Hepatocyte (in vitro differentiated cells): ENCODE data around the gene ADAP1. TPM values are rescaled to one million over a fixed set of nuclear protein-coding genes. Genes with fewer than 3 reads are reported as not detected.

Experiments used
- DNase-seq: peaks from one replicate; pipeline ENCODE4 v3.0.0-alpha.2; 2016; ENCODE audit warnings: low spot score
- H2AFZ ChIP-seq: fragments of 200-600 bp; sonication (generic); 2 replicates; pipeline ENCODE4 v1.6.0; 2016; ENCODE audit warnings: antibody characterized with exemption, mild to moderate bottlenecking
- H3K27ac ChIP-seq: fragments of 200-600 bp; sonication (generic); 2 replicates; pipeline ENCODE4 v1.5.1; 2016; ENCODE audit warnings: mild to moderate bottlenecking
- H3K27me3 ChIP-seq: fragments of 200-600 bp; sonication (generic); 2 replicates; pipeline ENCODE4 v1.6.1; 2016
- H3K36me3 ChIP-seq: fragments of 200-600 bp; sonication (generic); replicated peaks from 2 replicates; pipeline ENCODE4 v1.5.1; 2016; ENCODE audit warnings: low read depth; ENCODE audit not compliant: insufficient read depth
- H3K4me1 ChIP-seq: fragments of 200-600 bp; sonication (generic); 2 replicates; pipeline ENCODE4 v1.5.1; 2016; ENCODE audit warnings: mild to moderate bottlenecking, moderate library complexity; ENCODE audit not compliant: insufficient read depth
- H3K4me2 ChIP-seq: fragments of 200-600 bp; sonication (generic); 2 replicates; pipeline ENCODE4 v1.6.0; 2016
- H3K4me3 ChIP-seq: fragments of 200-600 bp; sonication (generic); 2 replicates; pipeline ENCODE4 v1.5.1; 2016; ENCODE audit warnings: mild to moderate bottlenecking
- H3K79me2 ChIP-seq: fragments of 200-600 bp; sonication (generic); 2 replicates; pipeline ENCODE4 v1.6.0; 2017; ENCODE audit warnings: mild to moderate bottlenecking
- H3K9me2 ChIP-seq: fragments of 200-600 bp; sonication (generic); replicated peaks from 2 replicates; pipeline ENCODE4 v1.6.0; 2017; ENCODE audit warnings: mild to moderate bottlenecking; ENCODE audit not compliant: insufficient read depth
- H3K9me3 ChIP-seq: fragments of 200-600 bp; sonication (generic); 2 replicates; pipeline ENCODE4 v1.5.1; 2016; ENCODE audit warnings: low read depth, mild to moderate bottlenecking
- H4K20me1 ChIP-seq: fragments of 200-600 bp; sonication (generic); 2 replicates; pipeline ENCODE4 v1.6.0; 2016; ENCODE audit warnings: mild to moderate bottlenecking; ENCODE audit not compliant: insufficient read depth, poor library complexity, severe bottlenecking
- CTCF ChIP-seq: fragments of 200-600 bp; sonication (generic); IDR thresholded peaks from 2 replicates; pipeline ENCODE4 v1.5.1; 2016; ENCODE audit warnings: antibody characterized with exemption, mild to moderate bottlenecking; ENCODE audit not compliant: poor library complexity
- EZH2 ChIP-seq: fragments of 200-600 bp; sonication (generic); IDR thresholded peaks from 2 replicates; pipeline ENCODE4 v1.6.1; 2016; ENCODE audit warnings: antibody characterized with exemption, mild to moderate bottlenecking, borderline replicate concordance
- EZH2phosphoT487 ChIP-seq: fragments of 200-600 bp; sonication (generic); IDR thresholded peaks from one replicate; pipeline ENCODE4 v1.6.1; 2018; ENCODE audit warnings: antibody characterized with exemption, mild to moderate bottlenecking, low read depth, moderate library complexity; ENCODE audit not compliant: unreplicated experiment, severe bottlenecking
- WGBS: methylation state at CpG from one replicate; pipeline ENCODE4 v1.1.6; 2016; ENCODE audit warnings: low lambda C conversion rate; ENCODE audit errors: missing lambda C conversion rate; 5-methylcytosine and 5-hydroxymethylcytosine counted together
- polyA plus RNA-seq: library from polyadenylated mRNA; unstranded; fragments of >200 nt; fragmentation: Nextera tagmentation; extraction: Ambion mirVana; gene quantifications from 2 replicates; pipeline ENCODE4 v1.2.1, GENCODE V29; 2016
- total RNA-seq: library from RNA; depleted of rRNA; stranded (reverse); fragments of >200 nt; gene quantifications from 2 replicates; pipeline ENCODE4 v1.2.3, GENCODE V29; 2014

Gene ADAP1
- total and polyA plus RNA-seq, 2 experiments from 2014 or later: 25.6 to 35.7 TPM

- WGBS: 93% methylated on average over 10 of the region's 10 CpGs
- Histone ChIP-seq H3K36me3 (no peaks in the 10 kb centered on the region), H3K4me2 (no peak overlapping the region), H3K79me2 (peaks cover 2% of the 10 kb centered on the region), H3K4me1 (peaks cover 3% of the 10 kb centered on the region), H3K9me2 (no peaks in the 10 kb centered on the region), H3K4me3 (no peak overlapping the region), H4K20me1 (no peaks in the 10 kb centered on the region), H3K9me3 (no peaks in the 10 kb centered on the region), H3K27me3 (peaks cover 7% of the 10 kb centered on the region), H2AFZ (no peak overlapping the region), H3K27ac (no peak overlapping the region)
- TF ChIP-seq CTCF: no peak
- DNase-seq: no peak
These were observed 1.6 kb upstream of the ADAP1 start for GRCh38 chr7:956031-956430.

GRCh38 chr7:953547-954327 is 743 bp downstream of the ADAP1 start:
- Histone ChIP-seq H3K79me2 (peaks cover 2% of the 10 kb centered on the region), H3K4me3 (peak overlapping the region; percentile 38), H3K27me3 (peaks cover 7% of the 10 kb centered on the region), H3K36me3 (no peaks in the 10 kb centered on the region), H3K4me1 (no peaks in the 10 kb centered on the region), H3K4me2 (peak overlapping the region; percentile 94), H2AFZ (no peak overlapping the region), H3K9me3 (no peaks in the 10 kb centered on the region), H4K20me1 (no peaks in the 10 kb centered on the region), H3K9me2 (no peaks in the 10 kb centered on the region), H3K27ac (peak overlapping the region; percentile 70)
- WGBS: 5% methylated on average over 29 of the region's 78 CpGs
- DNase-seq: peak; percentile 78
- TF ChIP-seq EZH2: no peak
- TF ChIP-seq EZH2phosphoT487: no peak
- TF ChIP-seq CTCF: no peak

GRCh38 chr7:952548-953441 is 1.7 kb downstream of the ADAP1 start:
- peaks cover 7% of the 10 kb centered on the region for H3K27me3 ChIP-seq
- peak overlapping the region; percentile 38 for H3K4me3 ChIP-seq
- H3K9me3 ChIP-seq: no peaks in the 10 kb centered on the region
- no peaks in the 10 kb centered on the region for H3K4me1 ChIP-seq
- no peaks in the 10 kb centered on the region for H4K20me1 ChIP-seq
- H3K4me2 ChIP-seq: peak overlapping the region; percentile 94
- no peak for TF ChIP-seq EZH2phosphoT487
- TF ChIP-seq CTCF: no peak
- no peak for TF ChIP-seq EZH2
- WGBS: 87% methylated on average over 17 of the region's 20 CpGs
- H3K36me3 ChIP-seq: no peaks in the 10 kb centered on the region
- no peak overlapping the region for H2AFZ ChIP-seq
- H3K9me2 ChIP-seq: no peaks in the 10 kb centered on the region
- DNase-seq: no peak
- H3K79me2 ChIP-seq: peaks cover 2% of the 10 kb centered on the region
- H3K27ac ChIP-seq: peak overlapping the region; percentile 70
